Prostate gland (tissue), 2 donors: ENCODE measurements around the gene LIG3.
"Not testable (repeated sequence)": the region's sequence is repeated elsewhere in the genome, so short reads cannot be mapped to it uniquely, and the experiment has no call there.

Experiments used
- POLR2A ChIP-seq: fragments of 450-650 bp; IDR thresholded peaks from one replicate; pipeline ENCODE4 v1.6.1; 2016; ENCODE audit warnings: antibody characterized with exemption, mild to moderate bottlenecking
- POLR2AphosphoS5 ChIP-seq: sonication (generic); formaldehyde crosslinking; IDR thresholded peaks from one replicate; pipeline ENCODE4 v1.6.1; 2017; ENCODE audit warnings: antibody characterized with exemption
- TF ChIP-seq, protein P1 (sequence below), 4 experiments: fragments of 200-600 bp in 2 of 4; fragments of 450-650 bp in 2 of 4; sonication (generic) in 2 of 4; IDR thresholded peaks; 1 replicate in 3 of 4; 2 replicates in 1 of 4; pipeline ENCODE4 v1.5.1; 2016 to 2019; ENCODE audit warnings: antibody characterized with exemption in 4 of 4, mild to moderate bottlenecking in 2 of 4, moderate library complexity in 2 of 4

DNA sequence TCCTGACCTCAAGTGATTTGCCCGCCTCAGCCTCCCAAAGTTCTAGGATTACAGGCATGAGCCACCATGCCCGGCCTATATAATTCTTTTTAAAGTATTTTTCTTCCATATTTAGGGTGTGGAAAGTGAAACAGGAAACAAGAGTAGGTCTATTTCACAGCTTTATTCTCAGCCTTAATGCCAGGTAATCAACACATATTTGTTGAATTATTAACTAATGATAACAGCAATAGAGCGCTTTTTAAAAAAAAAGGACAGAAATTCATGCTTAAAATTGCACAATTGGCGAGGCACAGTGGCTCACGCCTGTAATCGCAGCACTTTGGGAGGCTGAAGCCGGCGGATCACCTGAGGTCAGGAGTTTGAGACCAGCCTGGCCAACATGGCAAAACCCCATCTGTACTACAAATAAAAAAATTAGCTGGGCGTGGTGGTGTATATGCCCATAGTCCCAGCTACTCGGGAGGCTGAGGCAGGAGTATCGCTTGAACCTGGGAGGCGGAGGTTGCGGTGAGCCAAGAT, 65.2 kb downstream of the LIG3 start:
- TF ChIP-seq, protein P1, sequence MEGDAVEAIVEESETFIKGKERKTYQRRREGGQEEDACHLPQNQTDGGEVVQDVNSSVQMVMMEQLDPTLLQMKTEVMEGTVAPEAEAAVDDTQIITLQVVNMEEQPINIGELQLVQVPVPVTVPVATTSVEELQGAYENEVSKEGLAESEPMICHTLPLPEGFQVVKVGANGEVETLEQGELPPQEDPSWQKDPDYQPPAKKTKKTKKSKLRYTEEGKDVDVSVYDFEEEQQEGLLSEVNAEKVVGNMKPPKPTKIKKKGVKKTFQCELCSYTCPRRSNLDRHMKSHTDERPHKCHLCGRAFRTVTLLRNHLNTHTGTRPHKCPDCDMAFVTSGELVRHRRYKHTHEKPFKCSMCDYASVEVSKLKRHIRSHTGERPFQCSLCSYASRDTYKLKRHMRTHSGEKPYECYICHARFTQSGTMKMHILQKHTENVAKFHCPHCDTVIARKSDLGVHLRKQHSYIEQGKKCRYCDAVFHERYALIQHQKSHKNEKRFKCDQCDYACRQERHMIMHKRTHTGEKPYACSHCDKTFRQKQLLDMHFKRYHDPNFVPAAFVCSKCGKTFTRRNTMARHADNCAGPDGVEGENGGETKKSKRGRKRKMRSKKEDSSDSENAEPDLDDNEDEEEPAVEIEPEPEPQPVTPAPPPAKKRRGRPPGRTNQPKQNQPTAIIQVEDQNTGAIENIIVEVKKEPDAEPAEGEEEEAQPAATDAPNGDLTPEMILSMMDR (IDR thresholded peaks at IDR 0.05), result not testable (repeated sequence)
- TF ChIP-seq POLR2A, POLR2AphosphoS5: not testable (repeated sequence)
